T-cell (primary cell): Measurements from ENCODE around the gene BABAM1. TPM values are rescaled to one million over a fixed set of nuclear protein-coding genes. Genes with fewer than 3 reads are reported as not detected.

ENCODE experiments used
- ATAC-seq, 4 experiments: fragments of 200-7000 bp in 3 of 4; fragments of 150-1000 bp in 1 of 4; cut with Tn5 transposase; replicated peaks in 1 of 4; 1 replicate in 3 of 4; 2 replicates in 1 of 4; pipeline ENCODE4 v1.10.0; 2021; ENCODE audit warnings: moderate library complexity in 3 of 4, mild to moderate bottlenecking in 2 of 4, moderate number of reproducible peaks in 1 of 4
- CTCF ChIA-PET, 2 donors: fragments of 300-600 bp; sonication (Branson Sonifier 250); formaldehyde crosslinking; loops; one replicate each; lab custom pipeline; 2022; ENCODE audit warnings: antibody characterized with exemption in 2 of 2; lab: Charles Lee
- POLR2A ChIA-PET, 2 donors: fragments of 300-600 bp; sonication (Branson Sonifier 250); formaldehyde crosslinking; loops; one replicate each; lab custom pipeline; 2022; ENCODE audit warnings: antibody characterized with exemption in 2 of 2; lab: Charles Lee
- DNase-seq, 35 experiments: peaks; one replicate each; pipeline versions ENCODE4 v3.0.0 to v3.0.0-alpha.2; 2013 to 2023
- H3K27ac ChIP-seq: one replicate; pipeline ENCODE4 v1.5.1; 2013; ENCODE audit warnings: low read length
- H3K27me3 ChIP-seq, 2 experiments: replicated peaks in 1 of 2; 1 replicate in 1 of 2; 2 replicates in 1 of 2; pipeline versions ENCODE4 v1.6.1 to v1.7.0; 2013; ENCODE audit warnings: low read length in 1 of 2, mixed read lengths in 1 of 2; ENCODE audit not compliant: control insufficient read depth in 2 of 2, insufficient read depth in 2 of 2; ENCODE audit errors: extremely low read depth in 1 of 2
- H3K36me3 ChIP-seq, 2 donors: 1 replicate in 1 of 2; 2 replicates in 1 of 2; pipeline versions ENCODE4 v1.6.1 to v1.7.0; 2013; ENCODE audit warnings: low read length in 1 of 2; ENCODE audit not compliant: control insufficient read depth in 2 of 2, insufficient read depth in 1 of 2; ENCODE audit errors: extremely low read depth in 1 of 2
- H3K4me1 ChIP-seq, 2 experiments: 1 replicate in 1 of 2; 2 replicates in 1 of 2; pipeline versions ENCODE4 v1.6.1 to v1.7.0; 2013; ENCODE audit warnings: low read length in 2 of 2, mixed read lengths in 1 of 2; ENCODE audit not compliant: insufficient read depth in 2 of 2, control insufficient read depth in 1 of 2; ENCODE audit errors: extremely low read depth in 1 of 2
- H3K4me3 ChIP-seq, 2 donors: 1 replicate in 1 of 2; 2 replicates in 1 of 2; pipeline versions ENCODE4 v1.5.1 to v1.7.0; 2013; ENCODE audit warnings: mild to moderate bottlenecking in 2 of 2, low read length in 1 of 2, moderate library complexity in 1 of 2; ENCODE audit not compliant: control insufficient read depth in 1 of 2; ENCODE audit errors: extremely low read depth in 1 of 2
- H3K9me3 ChIP-seq: 2 replicates; pipeline ENCODE4 v1.7.0; 2013
- H3K27ac Mint-ChIP-seq, 2 donors: one replicate each; pipeline ENCODE4 v1.8.0; 2020 to 2021; ENCODE audit warnings: mild to moderate bottlenecking in 2 of 2, mixed read lengths in 2 of 2
- H3K27me3 Mint-ChIP-seq, 2 donors: one replicate each; pipeline ENCODE4 v1.8.0; 2021 to 2022; ENCODE audit warnings: mixed read lengths in 2 of 2
- H3K36me3 Mint-ChIP-seq: one replicate; pipeline ENCODE4 v1.8.0; 2021; ENCODE audit warnings: mixed read lengths
- H3K4me1 Mint-ChIP-seq, 3 donors: one replicate each; pipeline ENCODE4 v1.8.0; 2020 to 2022; ENCODE audit warnings: mixed read lengths in 3 of 3, mild to moderate bottlenecking in 1 of 3
- H3K4me3 Mint-ChIP-seq, 3 donors: one replicate each; pipeline ENCODE4 v1.8.0; 2020 to 2022; ENCODE audit warnings: mild to moderate bottlenecking in 3 of 3, mixed read lengths in 3 of 3, moderate library complexity in 3 of 3
- H3K9me3 Mint-ChIP-seq, 3 donors: one replicate each; pipeline ENCODE4 v1.8.0; 2020 to 2022; ENCODE audit warnings: mixed read lengths in 3 of 3
- WGBS: methylation state at CpG from one replicate; pipeline ENCODE4 v1.1.5; 2013; ENCODE audit warnings: missing lambda C conversion rate; ENCODE audit not compliant: insufficient coverage; 5-methylcytosine and 5-hydroxymethylcytosine counted together
- total RNA-seq, 35 experiments: library from RNA in 6 of 35; stranded (reverse) in 6 of 35; fragments of 120-200 nt in 1 of 35; gene quantifications; one replicate each; pipeline versions ENCODE4 v1.2.1 to v1.2.4 and lab custom pipeline; 2013 to 2026

BABAM1 gene
- total RNA-seq, 5 donors from 2014 or later (not counting 1 experiment from before 2014, with no cell fraction given), result 76.7 to 130 (median 117) TPM

DNA sequence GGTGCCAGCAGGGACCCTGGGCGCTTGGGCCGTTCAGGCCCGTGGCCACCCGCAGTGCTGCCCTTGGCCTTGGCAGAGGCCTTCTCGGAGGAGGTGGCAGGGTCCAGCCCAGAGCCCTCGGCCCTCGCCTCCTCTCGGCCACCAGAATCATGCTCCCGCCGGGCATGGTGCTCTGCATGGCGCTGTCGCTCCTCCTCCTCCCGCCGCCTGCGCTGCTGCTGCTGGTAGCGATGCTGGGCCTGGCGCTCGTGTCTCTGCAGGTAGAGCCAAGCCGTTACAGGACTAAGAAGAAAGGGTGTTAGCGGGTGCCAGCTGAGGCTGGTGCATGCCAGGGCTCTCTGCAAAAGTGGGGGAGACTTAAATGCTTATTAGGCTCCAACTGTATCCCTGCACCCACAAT is 57.9 kb downstream of the BABAM1 start:
- ChIA-PET POLR2A (no interaction called here), CTCF (no interaction called here)
- Mint-ChIP-seq H3K36me3 (peaks cover 9% of the 10 kb centered on the region), H3K9me3 (no peaks in the 10 kb centered on the region), H3K27ac (no peak overlapping the region), H3K27me3 (no peaks in the 10 kb centered on the region), H3K4me1 (peaks cover 9 to 16% (median 12%) of the 10 kb centered on the region in 3 donors), H3K4me3 (no peak overlapping the region)
- Histone ChIP-seq H3K27me3 (peaks cover 0 to 7% of the 10 kb centered on the region in 2 experiments), H3K4me1 (peaks cover 2 to 32% of the 10 kb centered on the region in 2 experiments), H3K36me3 (peaks cover 9 to 20% of the 10 kb centered on the region in 2 donors), H3K4me3 (no peak overlapping the region), H3K9me3 (no peaks in the 10 kb centered on the region), H3K27ac (no peak overlapping the region)
- 96% methylated on average over 15 of the region's 20 CpGs for whole genome bisulfite sequencing
- DNase-seq (no peak), ATAC-seq (no peak)

DNA sequence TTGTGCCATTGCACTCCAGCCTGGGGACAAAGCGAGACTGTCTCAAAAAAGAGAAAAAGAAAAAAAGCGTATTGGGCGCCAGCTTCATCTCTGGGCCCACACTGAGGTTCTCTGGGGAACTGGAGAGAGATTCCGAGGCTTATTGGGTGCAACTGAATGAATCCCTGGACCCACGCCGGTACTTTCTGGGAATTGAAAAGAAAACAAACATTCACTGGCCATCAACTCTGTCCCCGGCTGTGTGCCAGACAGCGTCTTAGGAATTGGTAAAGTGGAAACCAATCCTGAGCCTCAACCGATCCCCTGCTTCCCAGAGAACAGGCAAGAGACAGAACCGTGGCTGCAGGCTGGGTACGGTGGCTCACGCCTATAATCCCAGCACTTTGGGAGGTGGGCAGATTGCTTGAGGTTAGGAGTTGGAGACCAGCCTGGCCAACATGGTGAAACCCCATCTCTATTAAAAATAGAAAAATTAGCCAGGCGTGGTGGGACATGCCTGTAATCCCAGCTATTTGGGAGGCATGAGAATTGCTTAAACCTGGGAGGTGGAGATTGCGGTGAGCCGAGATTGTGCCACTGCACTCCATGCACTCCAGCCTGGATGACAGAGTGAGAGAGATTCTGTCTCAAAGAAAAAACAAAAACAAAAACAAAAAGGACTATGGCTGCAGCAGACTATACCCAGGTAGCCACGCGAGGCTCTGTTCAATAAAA is 58.8 kb downstream of the BABAM1 start:
- Histone ChIP-seq H3K4me3 (no peak overlapping the region), H3K36me3 (peaks cover 2 to 11% of the 10 kb centered on the region in 2 donors), H3K27ac (no peak overlapping the region), H3K27me3 (peaks cover 0 to 7% of the 10 kb centered on the region in 2 experiments), H3K9me3 (no peaks in the 10 kb centered on the region), H3K4me1 (peaks cover 2 to 37% of the 10 kb centered on the region in 2 experiments)
- Mint-ChIP-seq H3K27ac (no peak overlapping the region), H3K4me1 (peaks cover 11 to 22% (median 17%) of the 10 kb centered on the region in 3 donors), H3K9me3 (no peaks in the 10 kb centered on the region), H3K4me3 (no peak overlapping the region), H3K36me3 (peaks cover 7% of the 10 kb centered on the region), H3K27me3 (no peaks in the 10 kb centered on the region)
- ChIA-PET CTCF (no interaction called here), POLR2A (interaction anchor here in 1 of 2 donors (0.6 kb wide), 1 partner anchor 41 kb away, joined by 3 read pairs; no protein-coding TSS in a partner anchor)
- ATAC-seq (no peak), DNase-seq (no peak)
- WGBS, result 98% methylated on average over 11 of the region's 17 CpGs

DNA sequence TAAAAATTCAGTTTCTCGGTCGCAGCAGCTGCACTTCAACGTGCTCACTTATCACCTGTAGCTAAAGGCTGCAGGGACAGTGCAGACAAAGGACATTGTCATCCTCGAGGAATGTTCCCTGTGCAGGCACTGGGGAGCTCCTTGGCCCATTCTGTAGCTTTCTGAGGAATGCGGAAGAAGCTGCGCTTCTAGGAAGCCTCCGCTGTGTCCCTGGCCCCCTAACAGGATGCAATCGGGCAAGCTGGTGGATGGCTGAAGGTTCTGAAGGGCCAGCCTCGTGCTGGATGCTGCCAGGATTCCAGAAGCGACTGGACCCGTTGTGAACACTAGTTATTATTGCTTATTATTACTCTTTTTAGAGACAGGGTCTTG is 59.3 kb downstream of the BABAM1 start:
- Histone ChIP-seq H3K4me1 (peaks cover 2 to 37% of the 10 kb centered on the region in 2 experiments), H3K36me3 (peaks cover 0 to 8% of the 10 kb centered on the region in 2 donors), H3K27me3 (peaks cover 0 to 7% of the 10 kb centered on the region in 2 experiments), H3K27ac (no peak overlapping the region), H3K9me3 (no peaks in the 10 kb centered on the region), H3K4me3 (no peak overlapping the region)
- 92% methylated on average over 7 of the region's 11 CpGs for WGBS
- DNase-seq (no peak), ATAC-seq (no peak)
- CTCF ChIA-PET, result no interaction called here
- Mint-ChIP-seq H3K4me3 (peak overlapping the region; percentile 42 to 59 (median 46)), H3K27ac (no peak overlapping the region), H3K4me1 (peaks cover 11 to 22% (median 17%) of the 10 kb centered on the region in 3 donors), H3K36me3 (peaks cover 7% of the 10 kb centered on the region), H3K27me3 (no peaks in the 10 kb centered on the region), H3K9me3 (no peaks in the 10 kb centered on the region)
- POLR2A ChIA-PET, result interaction anchor here in 1 of 2 donors (0.6 to 1.1 kb wide), 3 partner anchors 20 to 54 kb away, joined by 3 to 9 read pairs (median 3); no protein-coding TSS in a partner anchor

DNA sequence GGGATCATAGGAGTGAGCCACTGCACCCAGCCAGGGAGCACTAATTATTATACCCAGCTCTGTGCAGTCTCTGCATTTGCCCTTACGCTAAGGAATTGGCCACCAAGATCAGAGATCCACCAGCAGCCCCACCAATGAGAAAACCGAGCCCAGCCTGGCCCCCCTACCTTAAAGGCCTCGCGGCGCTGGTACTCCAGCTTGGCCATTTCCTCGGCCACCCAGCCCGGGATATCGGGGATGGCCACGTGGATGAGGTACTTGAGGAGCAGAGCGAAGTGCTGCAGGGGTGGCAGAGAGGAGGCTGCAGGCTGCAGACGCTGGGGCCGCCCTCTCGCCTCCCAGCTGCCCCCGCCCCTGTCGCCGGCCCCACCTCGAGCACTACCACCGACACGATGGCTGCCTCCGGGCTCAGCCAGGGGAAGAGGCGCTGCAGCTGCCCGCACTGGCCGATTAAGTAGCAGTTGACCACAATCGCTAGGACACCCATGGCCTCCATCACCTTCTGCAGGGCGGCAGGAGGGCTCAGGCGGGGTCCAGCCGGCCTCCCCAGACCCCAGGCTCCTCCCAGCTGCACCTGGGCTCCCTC is 59.9 kb downstream of the BABAM1 start:
- H3K4me3 ChIP-seq, result no peak overlapping the region
- H3K27ac ChIP-seq, result no peak overlapping the region
- Mint-ChIP-seq H3K9me3 (no peaks in the 10 kb centered on the region), H3K27me3 (no peaks in the 10 kb centered on the region), H3K36me3 (peaks cover 7% of the 10 kb centered on the region), H3K4me3 (peak overlapping the region; percentile 46 to 78 (median 59)), H3K4me1 (peaks cover 11 to 22% (median 17%) of the 10 kb centered on the region in 3 donors), H3K27ac (no peak overlapping the region)
- ChIA-PET CTCF (no interaction called here), POLR2A (interaction anchor here in 1 of 2 donors (0.6 to 1.1 kb wide), 2 partner anchors 21 to 55 kb away, joined by 3 to 9 read pairs; no protein-coding TSS in a partner anchor)
- WGBS, result 92% methylated on average over 25 of the region's 27 CpGs
- no peak for DNase-seq
- peaks cover 0 to 7% of the 10 kb centered on the region in 2 experiments for H3K27me3 ChIP-seq
- peaks cover 0 to 8% of the 10 kb centered on the region in 2 donors for H3K36me3 ChIP-seq
- peaks cover 2 to 37% of the 10 kb centered on the region in 2 experiments for H3K4me1 ChIP-seq
- H3K9me3 ChIP-seq, result no peaks in the 10 kb centered on the region
- ATAC-seq, result no peak

DNA sequence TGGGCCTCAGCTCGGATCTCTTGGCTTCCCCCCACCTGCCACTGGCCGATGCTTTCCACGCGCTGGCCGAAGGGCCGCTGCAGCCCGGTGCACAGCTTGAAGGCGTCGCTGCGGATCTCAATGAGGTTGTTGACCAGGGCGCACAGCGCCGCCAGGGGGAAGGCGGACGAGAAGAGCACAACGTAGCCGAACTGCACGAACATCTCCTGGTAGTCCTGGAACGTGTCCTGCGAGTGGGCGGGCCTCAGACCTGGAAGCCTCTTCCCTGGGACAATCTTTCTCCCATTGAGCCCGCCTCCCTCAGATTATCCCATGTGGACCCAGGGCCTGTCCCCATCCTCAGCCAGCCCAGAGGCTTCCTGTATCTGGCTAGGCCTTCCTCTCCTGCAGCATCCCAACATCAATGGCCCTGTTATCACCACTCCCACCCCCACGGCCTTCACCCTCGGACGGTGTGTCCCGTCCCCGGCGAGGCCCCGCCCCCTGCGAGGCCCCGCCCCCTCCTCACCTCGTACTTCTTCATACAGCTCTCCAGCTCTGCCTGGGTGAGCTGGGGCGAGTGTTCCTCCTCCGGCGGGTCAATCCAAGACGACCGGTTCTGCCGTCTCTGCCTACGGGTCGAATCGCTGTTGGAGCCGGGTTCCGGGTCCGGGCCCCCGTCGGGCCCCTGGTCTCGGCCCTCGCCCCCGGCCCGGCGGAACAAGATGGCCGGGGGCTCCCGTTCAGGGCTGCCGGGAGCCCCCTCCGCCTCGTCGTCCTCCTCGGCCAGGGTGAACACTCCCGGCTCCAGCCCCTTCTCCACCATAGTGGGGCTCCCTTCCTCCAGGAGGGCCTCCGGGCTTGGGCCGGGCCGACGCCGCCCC is 60.6 kb downstream of the BABAM1 start:
- H3K4me1 Mint-ChIP-seq, result peaks cover 14 to 23% (median 14%) of the 10 kb centered on the region in 3 donors
- 46% methylated on average over 47 of the region's 64 CpGs for WGBS
- ChIA-PET POLR2A (interaction anchor here (0.6 to 1.2 kb wide), 4 partner anchors 10 to 112 kb away, joined by 3 to 4 read pairs (median 3); partner anchors contain the start of gene DDA1 (in 1 of the 2)), CTCF (interaction anchor here in 1 of 2 donors (0.6 kb wide), 1 partner anchor 1135 kb away, joined by 5 read pairs; no protein-coding TSS in a partner anchor)
- peak overlapping the region; percentile 70 to 79 (median 78) for H3K4me3 Mint-ChIP-seq
- no peaks in the 10 kb centered on the region for H3K36me3 Mint-ChIP-seq
- no peaks in the 10 kb centered on the region for H3K9me3 ChIP-seq
- H3K27ac ChIP-seq, result peak overlapping the region; percentile 34
- H3K27me3 ChIP-seq, result peaks cover 0 to 7% of the 10 kb centered on the region in 2 experiments
- peak overlapping the region; percentile 59 for H3K4me3 ChIP-seq
- ATAC-seq (peak; percentile 67 to 76 (median 72)), DNase-seq (peak in 28 of 35 experiments; percentile 34 to 77 (median 49))
- peaks cover 0 to 8% of the 10 kb centered on the region in 2 donors for H3K36me3 ChIP-seq
- no peaks in the 10 kb centered on the region for H3K27me3 Mint-ChIP-seq
- H3K4me1 ChIP-seq, result peaks cover 2 to 40% of the 10 kb centered on the region in 2 experiments
- peak overlapping the region; percentile 46 to 79 for H3K27ac Mint-ChIP-seq
- H3K9me3 Mint-ChIP-seq, result no peaks in the 10 kb centered on the region
